Neural crest cell (in vitro differentiated cells): ENCODE results near the gene GAL3ST2. TPM values are rescaled to one million over a fixed set of nuclear protein-coding genes. Genes with fewer than 3 reads are reported as not detected.
"Not testable (repeated sequence)": the region's sequence is repeated elsewhere in the genome, so short reads cannot be mapped to it uniquely, and the experiment has no call there.

ENCODE experiments used
- DNase-seq: peaks from one replicate; pipeline ENCODE4 v3.0.0; 2021; ENCODE audit warnings: low read depth, mixed read lengths, low spot score
- H3K27ac Mint-ChIP-seq: one replicate; pipeline ENCODE4 v1.8.0; 2021; ENCODE audit warnings: mild to moderate bottlenecking, mixed read lengths; ENCODE audit not compliant: unreplicated experiment
- H3K27me3 Mint-ChIP-seq: 2 replicates; pipeline ENCODE4 v1.8.0; 2021; ENCODE audit warnings: low read depth, mild to moderate bottlenecking, mixed read lengths
- H3K36me3 Mint-ChIP-seq: 2 replicates; pipeline ENCODE4 v1.8.0; 2021; ENCODE audit warnings: low read depth, mild to moderate bottlenecking, mixed read lengths
- H3K4me1 Mint-ChIP-seq: 2 replicates; pipeline ENCODE4 v1.8.0; 2021; ENCODE audit warnings: mixed read lengths
- H3K4me3 Mint-ChIP-seq: one replicate; pipeline ENCODE4 v1.8.0; 2021; ENCODE audit warnings: mild to moderate bottlenecking, mixed read lengths
- H3K9me3 Mint-ChIP-seq: 2 replicates; pipeline ENCODE4 v1.8.0; 2021; ENCODE audit warnings: mixed read lengths
- CTCF ChIP-seq: fragments of 200-600 bp; sonication (generic); conservative IDR thresholded peaks from 2 replicates; pipeline ENCODE4 v1.5.0; 2021; ENCODE audit warnings: antibody characterized with exemption, mild to moderate bottlenecking
- total RNA-seq: library from RNA; stranded (reverse); gene quantifications from 2 replicates; pipeline ENCODE4 v1.2.1, GENCODE V29; 2021

Gene GAL3ST2
- total RNA-seq, 1 donor from 2014 or later = 0.28 TPM

- peaks cover 14% of the 10 kb centered on the region for H3K27me3 Mint-ChIP-seq
- peaks cover 26% of the 10 kb centered on the region for H3K9me3 Mint-ChIP-seq
- H3K4me3 Mint-ChIP-seq = no peak overlapping the region
- DNase-seq = no peak
- H3K4me1 Mint-ChIP-seq = no peaks in the 10 kb centered on the region
- no peak overlapping the region for H3K27ac Mint-ChIP-seq
- no peak for TF ChIP-seq CTCF
- H3K36me3 Mint-ChIP-seq = peaks cover 9% of the 10 kb centered on the region
These were observed 11.5 kb downstream of the GAL3ST2 start for GRCh38 chr2:241788135-241788534.

GRCh38 chr2:241788572-241788971, 11.9 kb downstream of the GAL3ST2 start:
- Mint-ChIP-seq H3K9me3 (peaks cover 30% of the 10 kb centered on the region), H3K4me1 (no peaks in the 10 kb centered on the region), H3K27ac (no peak overlapping the region), H3K36me3 (peaks cover 14% of the 10 kb centered on the region), H3K4me3 (no peak overlapping the region), H3K27me3 (peaks cover 14% of the 10 kb centered on the region)
- no peak for DNase-seq
- no peak for TF ChIP-seq CTCF

GRCh38 chr2:241791385-241791784, 14.8 kb downstream of the GAL3ST2 start:
- not testable (repeated sequence) for H3K4me3 Mint-ChIP-seq, DNase-seq, H3K4me1 Mint-ChIP-seq, H3K27ac Mint-ChIP-seq
- Mint-ChIP-seq H3K9me3 (peaks cover 29% of the 10 kb centered on the region), H3K36me3 (peaks cover 14% of the 10 kb centered on the region), H3K27me3 (peaks cover 14% of the 10 kb centered on the region)

- Mint-ChIP-seq H3K4me1 (no peaks in the 10 kb centered on the region), H3K4me3 (no peak overlapping the region), H3K36me3 (peaks cover 8% of the 10 kb centered on the region), H3K27ac (no peak overlapping the region), H3K27me3 (peaks cover 8% of the 10 kb centered on the region), H3K9me3 (peaks cover 20% of the 10 kb centered on the region)
- DNase-seq = no peak
- no peak for TF ChIP-seq CTCF
These were observed 16.8 kb downstream of the GAL3ST2 start for GRCh38 chr2:241793385-241793784.

GRCh38 chr2:241794250-241794823, 17.7 kb downstream of the GAL3ST2 start:
- no peak for TF ChIP-seq CTCF
- no peak overlapping the region for H3K4me3 Mint-ChIP-seq
- DNase-seq = no peak
- peaks cover 16% of the 10 kb centered on the region for H3K9me3 Mint-ChIP-seq
- H3K4me1 Mint-ChIP-seq = no peaks in the 10 kb centered on the region
- H3K27me3 Mint-ChIP-seq = peaks cover 8% of the 10 kb centered on the region
- peaks cover 8% of the 10 kb centered on the region for H3K36me3 Mint-ChIP-seq
- H3K27ac Mint-ChIP-seq = no peak overlapping the region

- Mint-ChIP-seq H3K36me3 (peaks cover 5% of the 10 kb centered on the region), H3K27ac (no peak overlapping the region), H3K9me3 (peaks cover 12% of the 10 kb centered on the region), H3K4me1 (no peaks in the 10 kb centered on the region), H3K4me3 (no peak overlapping the region), H3K27me3 (peaks cover 6% of the 10 kb centered on the region)
- no peak for TF ChIP-seq CTCF
- no peak for DNase-seq
These were observed 18.7 kb downstream of the GAL3ST2 start for GRCh38 chr2:241795021-241795999.
